GM12878 (cell line): ENCODE results near the gene ARHGEF11. TPM values are rescaled to one million over a fixed set of nuclear protein-coding genes. Genes with fewer than 3 reads are reported as not detected.

Experiments
- ATAC-seq: fragments of 200-7000 bp; cut with Tn5 transposase; 3 replicates; pipeline ENCODE4 v1.9.1; 2020; ENCODE audit warnings: mild to moderate bottlenecking, moderate library complexity
- BruUV-seq: library from RNA; stranded (reverse); fragments of 400-500 nt; replicated peaks from 2 replicates; lab custom pipeline; 2021; lab: Mats Ljungman, UMichigan
- CTCF ChIA-PET: fragments of 300-600 bp; sonication (Branson Sonifier 250); formaldehyde crosslinking; extraction: SDS; loops from one replicate; lab custom pipeline; 2021; ENCODE audit warnings: inconsistent platforms; lab: Yijun Ruan, JAX
- POLR2A ChIA-PET: fragments of 350-600 bp; formaldehyde crosslinking; extraction: SDS; loops from one replicate; lab custom pipeline; 2021; ENCODE audit warnings: inconsistent platforms; lab: Charles Lee
- RAD21 ChIA-PET: fragments of 300-600 bp; sonication (Branson Sonifier 250); formaldehyde crosslinking; loops from one replicate; lab custom pipeline; 2023; ENCODE audit warnings: antibody characterized with exemption; ENCODE audit not compliant: unreplicated experiment; lab: Charles Lee
- SMC1A ChIA-PET: fragments of 300-600 bp; sonication (Branson Sonifier 250); formaldehyde crosslinking; loops from one replicate; lab custom pipeline; 2023; ENCODE audit not compliant: unreplicated experiment, uncharacterized antibody; lab: Charles Lee
- DNase-seq: peaks from one replicate; pipeline ENCODE4 v3.0.0-alpha.2; 2011; ENCODE audit warnings: low read depth, low spot score
- FAIRE-seq: peaks from 3 replicates; lab custom pipeline; 2011; peaks lifted over from hg19 to GRCh38; lab: Jason Lieb, UNC
- H2AFZ ChIP-seq: 2 replicates; pipeline ENCODE4 v1.6.0; 2011; ENCODE audit warnings: low read depth, low read length, control low read depth; ENCODE audit not compliant: control insufficient read depth
- H3K27ac ChIP-seq: 2 replicates; pipeline ENCODE4 v1.5.1; 2011; ENCODE audit warnings: control low read depth; ENCODE audit not compliant: control insufficient read depth, insufficient read depth
- H3K27me3 ChIP-seq, 2 experiments: replicated peaks in 1 of 2; 2 replicates each; pipeline versions ENCODE4 v1.6.0 to v1.6.1; 2011; ENCODE audit warnings: low read length in 1 of 2; ENCODE audit not compliant: control insufficient read depth in 2 of 2, insufficient read depth in 2 of 2
- H3K36me3 ChIP-seq, 2 experiments: 2 replicates each; pipeline ENCODE4 v1.5.1; 2011; ENCODE audit warnings: low read length in 1 of 2; ENCODE audit not compliant: control insufficient read depth in 2 of 2, insufficient read depth in 2 of 2
- H3K4me1 ChIP-seq: 2 replicates; pipeline ENCODE4 v1.6.1; 2011; ENCODE audit warnings: mild to moderate bottlenecking, low read length, moderate library complexity, mixed read lengths; ENCODE audit not compliant: control insufficient read depth, insufficient read depth
- H3K4me2 ChIP-seq: 2 replicates; pipeline ENCODE4 v1.6.0; 2011; ENCODE audit warnings: control low read depth; ENCODE audit not compliant: control insufficient read depth, insufficient read depth
- H3K4me3 ChIP-seq: fragments of 200-600 bp; sonication (generic); 2 replicates; pipeline ENCODE4 v1.5.1; 2016
- H3K79me2 ChIP-seq: 2 replicates; pipeline ENCODE4 v1.6.0; 2011; ENCODE audit warnings: low read length; ENCODE audit not compliant: control insufficient read depth, insufficient read depth
- H3K9ac ChIP-seq: 2 replicates; pipeline ENCODE4 v1.8.0; 2011; ENCODE audit warnings: low read length, control low read depth, mixed read lengths; ENCODE audit not compliant: control insufficient read depth, insufficient read depth
- H3K9me3 ChIP-seq: replicated peaks from 3 replicates; pipeline ENCODE4 v1.5.1; 2011; ENCODE audit warnings: mild to moderate bottlenecking, low read length; ENCODE audit not compliant: control insufficient read depth, insufficient read depth
- H4K20me1 ChIP-seq: 2 replicates; pipeline ENCODE4 v1.6.0; 2011; ENCODE audit not compliant: control insufficient read depth, insufficient read depth
- BACH1 ChIP-seq: fragments of 450-650 bp; IDR thresholded peaks from 2 replicates; pipeline ENCODE4 v1.6.1; 2017; ENCODE audit warnings: mild to moderate bottlenecking, borderline replicate concordance
- BMI1 ChIP-seq: fragments of 450-650 bp; IDR thresholded peaks from 2 replicates; pipeline ENCODE4 v1.6.1; 2016; ENCODE audit warnings: mild to moderate bottlenecking, moderate library complexity, borderline replicate concordance
- JUND ChIP-seq: IDR thresholded peaks from 2 replicates; pipeline ENCODE4 v1.6.1; 2012; ENCODE audit warnings: low read depth, mild to moderate bottlenecking, low read length, improper control_type of control experiment, moderate library complexity
- MLLT1 ChIP-seq: fragments of 450-650 bp; IDR thresholded peaks from 2 replicates; pipeline ENCODE4 v1.6.1; 2016; ENCODE audit warnings: mild to moderate bottlenecking
- MYB ChIP-seq: fragments of 150-350 bp; IDR thresholded peaks from 2 replicates; pipeline ENCODE4 v1.6.1; 2014; ENCODE audit warnings: mild to moderate bottlenecking, low read depth, low read length, borderline replicate concordance
- MYC ChIP-seq: IDR thresholded peaks from 2 replicates; pipeline ENCODE4 v1.6.1; 2011; ENCODE audit warnings: mild to moderate bottlenecking, low read length, moderate library complexity, inconsistent platforms; ENCODE audit not compliant: insufficient read depth, insufficient replicate concordance, insufficient read length, severe bottlenecking
- NFYB ChIP-seq: IDR thresholded peaks from 2 replicates; pipeline ENCODE4 v1.6.1; 2011; ENCODE audit warnings: low read depth, mild to moderate bottlenecking, low read length, improper control_type of control experiment, moderate library complexity; ENCODE audit not compliant: insufficient read depth
- NR2F1 ChIP-seq: fragments of 450-650 bp; conservative IDR thresholded peaks from 2 replicates; pipeline ENCODE4 v1.6.1; 2017; ENCODE audit warnings: mild to moderate bottlenecking
- RAD21 ChIP-seq: IDR thresholded peaks from 2 replicates; pipeline ENCODE4 v1.6.1; 2011; ENCODE audit warnings: mild to moderate bottlenecking, low read depth, low read length, moderate library complexity; ENCODE audit not compliant: insufficient read depth
- RELA ChIP-seq: fragments of 450-650 bp; IDR thresholded peaks from 2 replicates; pipeline ENCODE4 v1.8.0; 2014; ENCODE audit warnings: borderline replicate concordance; ENCODE audit not compliant: partially characterized antibody
- RUNX3 ChIP-seq: IDR thresholded peaks from 2 replicates; pipeline ENCODE4 v1.6.1; 2012; ENCODE audit warnings: low read length, inconsistent platforms
- SMAD1 ChIP-seq: fragments of 450-650 bp; IDR thresholded peaks from 2 replicates; pipeline ENCODE4 v1.6.1; 2018; ENCODE audit warnings: mild to moderate bottlenecking, low read depth; ENCODE audit not compliant: partially characterized antibody
- TBL1XR1 ChIP-seq: IDR thresholded peaks from 2 replicates; pipeline ENCODE4 v1.6.1; 2012; ENCODE audit warnings: low read depth, low read length, improper control_type of control experiment
- TCF7 ChIP-seq: IDR thresholded peaks from 2 replicates; pipeline ENCODE4 v1.6.1; 2014; ENCODE audit warnings: antibody characterized with exemption, borderline replicate concordance
- ZBTB33 ChIP-seq: fragments of 450-650 bp; IDR thresholded peaks from 2 replicates; pipeline ENCODE4 v1.6.1; 2017; ENCODE audit warnings: mild to moderate bottlenecking
- ZNF207 ChIP-seq: fragments of 450-650 bp; IDR thresholded peaks from 2 replicates; pipeline ENCODE4 v1.6.1; 2014; ENCODE audit warnings: antibody characterized with exemption, mild to moderate bottlenecking, borderline replicate concordance
- ZNF274 ChIP-seq: IDR thresholded peaks from one replicate; pipeline ENCODE4 v1.8.0; 2011; ENCODE audit not compliant: insufficient read length, insufficient read depth
- WGBS: methylation state at CpG from one replicate; pipeline ENCODE4 v1.1.6; 2016; ENCODE audit warnings: low lambda C conversion rate; ENCODE audit not compliant: insufficient replicate concordance, insufficient coverage; ENCODE audit errors: missing lambda C conversion rate; 5-methylcytosine and 5-hydroxymethylcytosine counted together
- in situ Hi-C: fragments of 300-500 bp; cut with MboI; formaldehyde crosslinking; loops from 9 replicates; pipeline ENCODE4 v1.14.3; 2018; ENCODE audit warnings: mixed read lengths
- intact Hi-C: fragments of 100-400 bp; cut with micrococcal nuclease; formaldehyde crosslinking; loops from one replicate; pipeline ENCODE4 v1.14.2; 2022; ENCODE audit not compliant: unreplicated experiment
- polyA plus RNA-seq, 11 experiments: library from polyadenylated mRNA; depleted of rRNA in 4 of 11; unstranded in 6 of 11; stranded (reverse) in 5 of 11; fragments of >200 nt; fragmentation: Nextera tagmentation in 4 of 11; fragmentation: Illumina TruSeq in 1 of 11; extraction: Ambion mirVana in 4 of 11; extraction: Trizol in 1 of 11; gene quantifications; 1 replicate in 1 of 11; 2 replicates in 10 of 11; pipeline versions ENCODE4 v1.2.1 to v1.2.3, GENCODE V29; 2011 to 2016; ENCODE audit warnings: inconsistent platforms in 2 of 11, missing spikeins in 2 of 11, low read depth in 1 of 11
- total RNA-seq, 4 experiments: library from RNA; depleted of rRNA in 3 of 4; stranded (reverse); fragments of >200 nt in 3 of 4; fragmentation: Illumina TruSeq in 1 of 4; extraction: Trizol in 1 of 4; gene quantifications; 2 replicates each; pipeline versions ENCODE4 v1.2.1 to v1.2.3, GENCODE V29; 2013 to 2021
- TF ChIP-seq, protein P1 (sequence below): fragments of 450-650 bp; IDR thresholded peaks from 2 replicates; pipeline ENCODE4 v1.6.1; 2017; ENCODE audit warnings: mild to moderate bottlenecking, moderate library complexity

ARHGEF11 gene
- total and polyA plus RNA-seq, 10 of the 15 experiments (the other 5 are each of a cell fraction or from before 2014, with no cell fraction given): 0.05 to 12.7 (median 1.8) TPM

GRCh38 chr1:156926175-156926574 lies 119.4 kb downstream of the ARHGEF11 start:
- Histone ChIP-seq H3K9me3 (no peaks in the 10 kb centered on the region), H3K36me3 (no peaks in the 10 kb centered on the region), H3K4me2 (no peak overlapping the region), H2AFZ (no peak overlapping the region), H3K27ac (no peak overlapping the region), H3K4me3 (no peak overlapping the region), H3K4me1 (no peaks in the 10 kb centered on the region), H4K20me1 (no peaks in the 10 kb centered on the region), H3K27me3 (peaks cover 20 to 29% of the 10 kb centered on the region in 2 experiments), H3K9ac (no peak overlapping the region), H3K79me2 (no peaks in the 10 kb centered on the region)
- ChIA-PET RAD21 (interaction anchor here (1.5 to 2.0 kb wide), 2 partner anchors 66 to 148 kb away, joined by 4 to 5 read pairs; partner anchors contain the start of gene NTRK1), POLR2A (no interaction called here), CTCF (interaction anchor here (0.6 to 1.6 kb wide), 5 partner anchors 9 to 144 kb away, joined by 3 to 4 read pairs (median 3); no protein-coding TSS in a partner anchor), SMC1A (no interaction called here)
- 17% methylated on average over 3 of the region's 3 CpGs for WGBS
- intact Hi-C loops (no loop called here), in situ Hi-C loops (no loop called here)
- BruUV-seq: no TSS peak
- DNase-seq: no peak
- ATAC-seq: peak; percentile 43
- no peak for FAIRE-seq
- TF ChIP-seq ZBTB33: no peak
- TF ChIP-seq ZNF274: no peak
- no peak for TF ChIP-seq BACH1
- no peak for TF ChIP-seq TCF7
- peak; percentile 60; the same call in 1 of the 2 replicates for TF ChIP-seq MLLT1
- no peak for TF ChIP-seq MYB
- no peak for TF ChIP-seq TBL1XR1
- 0 out of 2 replicates have a peak, but pooled peaks have one; percentile 56 for TF ChIP-seq NR2F1
- TF ChIP-seq NFYB: no peak
- TF ChIP-seq MYC: no peak
- peak; percentile 54 for TF ChIP-seq RUNX3
- TF ChIP-seq ZNF207: no peak
- TF ChIP-seq SMAD1: peak; percentile 37
- no peak for TF ChIP-seq BMI1
- TF ChIP-seq RAD21: no peak
- TF ChIP-seq RELA: no peak
- no peak for TF ChIP-seq JUND
- TF ChIP-seq, protein P1, sequence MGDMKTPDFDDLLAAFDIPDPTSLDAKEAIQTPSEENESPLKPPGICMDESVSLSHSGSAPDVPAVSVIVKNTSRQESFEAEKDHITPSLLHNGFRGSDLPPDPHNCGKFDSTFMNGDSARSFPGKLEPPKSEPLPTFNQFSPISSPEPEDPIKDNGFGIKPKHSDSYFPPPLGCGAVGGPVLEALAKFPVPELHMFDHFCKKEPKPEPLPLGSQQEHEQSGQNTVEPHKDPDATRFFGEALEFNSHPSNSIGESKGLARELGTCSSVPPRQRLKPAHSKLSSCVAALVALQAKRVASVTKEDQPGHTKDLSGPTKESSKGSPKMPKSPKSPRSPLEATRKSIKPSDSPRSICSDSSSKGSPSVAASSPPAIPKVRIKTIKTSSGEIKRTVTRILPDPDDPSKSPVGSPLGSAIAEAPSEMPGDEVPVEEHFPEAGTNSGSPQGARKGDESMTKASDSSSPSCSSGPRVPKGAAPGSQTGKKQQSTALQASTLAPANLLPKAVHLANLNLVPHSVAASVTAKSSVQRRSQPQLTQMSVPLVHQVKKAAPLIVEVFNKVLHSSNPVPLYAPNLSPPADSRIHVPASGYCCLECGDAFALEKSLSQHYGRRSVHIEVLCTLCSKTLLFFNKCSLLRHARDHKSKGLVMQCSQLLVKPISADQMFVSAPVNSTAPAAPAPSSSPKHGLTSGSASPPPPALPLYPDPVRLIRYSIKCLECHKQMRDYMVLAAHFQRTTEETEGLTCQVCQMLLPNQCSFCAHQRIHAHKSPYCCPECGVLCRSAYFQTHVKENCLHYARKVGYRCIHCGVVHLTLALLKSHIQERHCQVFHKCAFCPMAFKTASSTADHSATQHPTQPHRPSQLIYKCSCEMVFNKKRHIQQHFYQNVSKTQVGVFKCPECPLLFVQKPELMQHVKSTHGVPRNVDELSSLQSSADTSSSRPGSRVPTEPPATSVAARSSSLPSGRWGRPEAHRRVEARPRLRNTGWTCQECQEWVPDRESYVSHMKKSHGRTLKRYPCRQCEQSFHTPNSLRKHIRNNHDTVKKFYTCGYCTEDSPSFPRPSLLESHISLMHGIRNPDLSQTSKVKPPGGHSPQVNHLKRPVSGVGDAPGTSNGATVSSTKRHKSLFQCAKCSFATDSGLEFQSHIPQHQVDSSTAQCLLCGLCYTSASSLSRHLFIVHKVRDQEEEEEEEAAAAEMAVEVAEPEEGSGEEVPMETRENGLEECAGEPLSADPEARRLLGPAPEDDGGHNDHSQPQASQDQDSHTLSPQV: no peak
